ENCODE results near the gene KCMF1. TPM values are rescaled to one million over a fixed set of nuclear protein-coding genes. Genes with fewer than 3 reads are reported as not detected.

KCMF1 gene
- polyA plus RNA-seq, 1 donor (not counting 4 experiments of a cell fraction or from before 2014, with no cell fraction given), result 111 TPM

DNA sequence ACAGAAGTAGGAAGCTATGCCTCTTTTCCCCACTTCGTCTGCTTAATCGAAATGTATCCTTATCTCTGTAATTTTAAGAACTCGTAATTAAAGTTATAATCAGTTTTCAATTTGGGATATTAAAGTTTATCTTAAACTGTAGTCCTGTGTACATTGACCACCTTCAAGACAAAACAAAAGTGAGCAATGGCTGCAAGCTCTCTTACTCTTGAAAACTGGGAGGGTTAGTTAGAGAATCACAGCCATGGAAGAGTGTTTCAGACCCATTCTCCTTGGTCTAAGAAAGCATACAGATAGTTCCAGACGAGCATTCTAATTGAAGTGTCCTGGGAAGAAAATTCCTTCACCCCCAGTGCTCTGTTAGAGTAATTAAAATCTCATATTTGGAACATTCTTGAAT lies 2.0 kb downstream of the KCMF1 start:
- peak overlapping the region; percentile 96 for H3K9ac ChIP-seq (ENCODE audit: control insufficient read depth, extremely low read depth, insufficient read depth, low read length)
- peak overlapping the region; percentile 96 for H3K4me2 ChIP-seq (ENCODE audit: control insufficient read depth, extremely low read depth, insufficient read depth, low read depth, low read length)
- TF ChIP-seq EZH2 (IDR thresholded peaks at IDR 0.05; ENCODE audit: low read length), result no peak
- TF ChIP-seq, protein P1, sequence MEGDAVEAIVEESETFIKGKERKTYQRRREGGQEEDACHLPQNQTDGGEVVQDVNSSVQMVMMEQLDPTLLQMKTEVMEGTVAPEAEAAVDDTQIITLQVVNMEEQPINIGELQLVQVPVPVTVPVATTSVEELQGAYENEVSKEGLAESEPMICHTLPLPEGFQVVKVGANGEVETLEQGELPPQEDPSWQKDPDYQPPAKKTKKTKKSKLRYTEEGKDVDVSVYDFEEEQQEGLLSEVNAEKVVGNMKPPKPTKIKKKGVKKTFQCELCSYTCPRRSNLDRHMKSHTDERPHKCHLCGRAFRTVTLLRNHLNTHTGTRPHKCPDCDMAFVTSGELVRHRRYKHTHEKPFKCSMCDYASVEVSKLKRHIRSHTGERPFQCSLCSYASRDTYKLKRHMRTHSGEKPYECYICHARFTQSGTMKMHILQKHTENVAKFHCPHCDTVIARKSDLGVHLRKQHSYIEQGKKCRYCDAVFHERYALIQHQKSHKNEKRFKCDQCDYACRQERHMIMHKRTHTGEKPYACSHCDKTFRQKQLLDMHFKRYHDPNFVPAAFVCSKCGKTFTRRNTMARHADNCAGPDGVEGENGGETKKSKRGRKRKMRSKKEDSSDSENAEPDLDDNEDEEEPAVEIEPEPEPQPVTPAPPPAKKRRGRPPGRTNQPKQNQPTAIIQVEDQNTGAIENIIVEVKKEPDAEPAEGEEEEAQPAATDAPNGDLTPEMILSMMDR (optimal IDR thresholded peaks at IDR 0.05 in 1 of 3, IDR thresholded peaks at IDR 0.05 in 1 of 3, conservative IDR thresholded peaks at IDR 0.05 in 1 of 3; ENCODE audit: extremely low read depth in 1 of 3, insufficient read depth in 2 of 3, low read length in 3 of 3), result no peak
- FAIRE-seq (no peak), DNase-seq (ENCODE audit: low read depth, low spot score) (no peak)
- peaks cover 12% of the 10 kb centered on the region for H3K4me1 ChIP-seq (ENCODE audit: control insufficient read depth, extremely low read depth, insufficient read depth, low read length)
- dilution Hi-C loops (cut with MboI; ENCODE audit: extremely low pct_ligation_motif_present, low sequenced_read_pairs), result no loop called here
- no peaks in the 10 kb centered on the region for H3K27me3 ChIP-seq (ENCODE audit: control insufficient read depth, extremely low read depth, insufficient read depth, low read length)
- H3K79me2 ChIP-seq (ENCODE audit: control insufficient read depth, insufficient read depth, low read length), result peaks cover 91% of the 10 kb centered on the region
- H3K36me3 ChIP-seq (ENCODE audit: control insufficient read depth in 2 of 2, extremely low read depth in 1 of 2, insufficient read depth in 2 of 2, low read length in 2 of 2), result peaks cover 0 to 9% of the 10 kb centered on the region in 2 experiments
- no peaks in the 10 kb centered on the region for H3K9me1 ChIP-seq (ENCODE audit: control insufficient read depth, extremely low read depth, insufficient read depth, low read length)
- H3K4me3 ChIP-seq (ENCODE audit: control insufficient read depth in 2 of 3, extremely low read depth in 1 of 3, insufficient read depth in 2 of 3, low read depth in 1 of 3, low read length in 3 of 3), result peak overlapping the region; percentile 77 to 82 (median 79)
- H4K20me1 ChIP-seq (ENCODE audit: control insufficient read depth, extremely low read depth, insufficient read depth, low read length), result peaks cover 12% of the 10 kb centered on the region
- peak overlapping the region; percentile 94 for H3K27ac ChIP-seq (ENCODE audit: control insufficient read depth, insufficient read depth, low read length)
- H3K9me3 ChIP-seq (ENCODE audit: control insufficient read depth, low read depth, low read length), result no peaks in the 10 kb centered on the region
- H2AFZ ChIP-seq (ENCODE audit: control insufficient read depth, low read length), result no peak overlapping the region

DNA sequence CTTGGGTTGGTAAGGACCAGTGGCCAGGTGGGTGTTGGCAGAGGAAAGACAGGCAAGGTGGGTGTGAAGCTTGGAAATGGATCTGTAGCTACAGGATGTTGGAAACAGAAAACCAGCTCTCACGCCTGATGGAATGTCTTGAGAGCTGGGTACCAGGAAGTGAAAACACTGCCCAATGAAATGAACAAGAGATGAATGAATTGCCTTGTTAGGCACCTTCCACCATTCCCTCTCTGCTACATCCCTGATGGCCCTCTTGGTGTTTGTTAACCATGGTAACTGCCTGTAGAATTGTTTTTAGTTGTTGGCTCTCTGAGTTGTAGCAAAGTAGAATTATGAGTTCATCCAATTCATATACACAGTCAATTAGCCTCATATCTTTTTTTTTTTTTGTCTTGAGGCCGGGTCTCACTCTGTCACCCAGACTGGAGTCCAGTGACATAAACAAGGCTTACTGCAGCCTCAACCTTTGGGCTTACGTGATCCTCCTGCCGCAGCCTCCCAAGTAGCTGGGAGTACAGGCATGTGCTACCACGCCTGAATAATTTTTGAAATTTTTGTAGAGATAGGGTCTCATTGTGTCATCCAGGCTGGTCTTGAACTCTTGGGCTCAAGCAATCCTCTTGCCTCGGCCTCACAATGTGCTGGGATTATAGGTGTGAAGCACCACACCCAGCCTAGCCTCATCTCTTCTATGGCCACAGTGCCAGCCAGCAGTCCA lies 9.5 kb downstream of the KCMF1 start:
- TF ChIP-seq EZH2 (IDR thresholded peaks at IDR 0.05; ENCODE audit: low read length), result no peak
- TF ChIP-seq, protein P1 (optimal IDR thresholded peaks at IDR 0.05 in 1 of 3, IDR thresholded peaks at IDR 0.05 in 1 of 3, conservative IDR thresholded peaks at IDR 0.05 in 1 of 3; ENCODE audit: extremely low read depth in 1 of 3, insufficient read depth in 2 of 3, low read length in 3 of 3), result no peak
- Histone ChIP-seq H3K36me3 (ENCODE audit: control insufficient read depth in 2 of 2, extremely low read depth in 1 of 2, insufficient read depth in 2 of 2, low read length in 2 of 2) (peaks cover 0 to under 1% of the 10 kb centered on the region in 2 experiments), H3K79me2 (ENCODE audit: control insufficient read depth, insufficient read depth, low read length) (peaks cover 99% of the 10 kb centered on the region), H3K4me2 (ENCODE audit: control insufficient read depth, extremely low read depth, insufficient read depth, low read depth, low read length) (no peak overlapping the region), H3K9ac (ENCODE audit: control insufficient read depth, extremely low read depth, insufficient read depth, low read length) (no peak overlapping the region), H3K4me1 (ENCODE audit: control insufficient read depth, extremely low read depth, insufficient read depth, low read length) (peaks cover 3% of the 10 kb centered on the region), H3K9me1 (ENCODE audit: control insufficient read depth, extremely low read depth, insufficient read depth, low read length) (no peaks in the 10 kb centered on the region), H4K20me1 (ENCODE audit: control insufficient read depth, extremely low read depth, insufficient read depth, low read length) (peaks cover 25% of the 10 kb centered on the region), H3K27ac (ENCODE audit: control insufficient read depth, insufficient read depth, low read length) (no peak overlapping the region), H3K4me3 (ENCODE audit: control insufficient read depth in 2 of 3, extremely low read depth in 1 of 3, insufficient read depth in 2 of 3, low read depth in 1 of 3, low read length in 3 of 3) (no peak overlapping the region), H3K9me3 (ENCODE audit: control insufficient read depth, low read depth, low read length) (no peaks in the 10 kb centered on the region), H2AFZ (ENCODE audit: control insufficient read depth, low read length) (no peak overlapping the region), H3K27me3 (ENCODE audit: control insufficient read depth, extremely low read depth, insufficient read depth, low read length) (no peaks in the 10 kb centered on the region)
- dilution Hi-C loops (cut with MboI; ENCODE audit: extremely low pct_ligation_motif_present, low sequenced_read_pairs), result no loop called here
- FAIRE-seq, result no peak
- no peak for DNase-seq (ENCODE audit: low read depth, low spot score)
